PC-3 (cell line): ENCODE data around the gene DCLRE1C. TPM values are rescaled to one million over a fixed set of nuclear protein-coding genes. Genes with fewer than 3 reads are reported as not detected.
"Not testable (repeated sequence)": the region's sequence is repeated elsewhere in the genome, so short reads cannot be mapped to it uniquely, and the experiment has no call there.

Source experiments
- ATAC-seq: fragments of 200-7000 bp; cut with Tn5 transposase; 2 replicates; pipeline ENCODE4 v1.9.1; 2020; ENCODE audit warnings: mild to moderate bottlenecking, moderate library complexity
- BruUV-seq: library from RNA; stranded (reverse); fragments of 400-500 nt; replicated peaks from 2 replicates; lab custom pipeline; 2021; lab: Mats Ljungman, UMichigan
- CTCF ChIA-PET: fragments of 300-600 bp; sonication (Branson Sonifier 250); formaldehyde crosslinking; loops from one replicate; lab custom pipeline; 2022; ENCODE audit warnings: antibody characterized with exemption; lab: Charles Lee
- POLR2A ChIA-PET: fragments of 300-600 bp; sonication (Branson Sonifier 250); formaldehyde crosslinking; loops from one replicate; lab custom pipeline; 2022; ENCODE audit warnings: antibody characterized with exemption; ENCODE audit not compliant: unreplicated experiment; lab: Charles Lee
- DNase-seq: peaks from one replicate; pipeline ENCODE4 v3.0.0-alpha.2; 2015
- H2AFZ ChIP-seq: fragments of 300-600 bp; sonication (generic); 2 replicates; pipeline ENCODE4 v1.6.0; 2016; ENCODE audit warnings: antibody characterized with exemption, low read length
- H3F3A ChIP-seq: fragments of 300-600 bp; sonication (generic); one replicate; pipeline ENCODE4 v1.6.0; 2017; ENCODE audit warnings: antibody characterized with exemption, low read length, control low read depth, mild to moderate bottlenecking; ENCODE audit not compliant: unreplicated experiment
- H3K27ac ChIP-seq: fragments of 300-600 bp; sonication (generic); 2 replicates; pipeline ENCODE4 v1.5.1; 2016; ENCODE audit warnings: mild to moderate bottlenecking, low read length
- H3K27me3 ChIP-seq: fragments of 300-600 bp; sonication (generic); 2 replicates; pipeline ENCODE4 v1.6.1; 2016; ENCODE audit warnings: low read length, mixed read lengths
- H3K36me3 ChIP-seq: fragments of 300-600 bp; sonication (generic); 2 replicates; pipeline ENCODE4 v1.6.1; 2016; ENCODE audit warnings: low read depth, mixed run types, low read length, mixed read lengths
- H3K4me1 ChIP-seq: fragments of 300-600 bp; sonication (generic); 2 replicates; pipeline ENCODE4 v1.5.1; 2016; ENCODE audit warnings: low read length; ENCODE audit not compliant: insufficient read depth
- H3K4me2 ChIP-seq: fragments of 300-600 bp; sonication (generic); 2 replicates; pipeline ENCODE4 v1.6.0; 2016; ENCODE audit warnings: low read length
- H3K4me3 ChIP-seq: fragments of 300-600 bp; sonication (generic); 2 replicates; pipeline ENCODE4 v1.5.1; 2016; ENCODE audit warnings: mild to moderate bottlenecking, low read length, mixed read lengths
- H3K79me2 ChIP-seq: fragments of 300-600 bp; sonication (generic); 2 replicates; pipeline ENCODE4 v1.6.1; 2017; ENCODE audit warnings: low read length, mixed read lengths
- H3K9ac ChIP-seq: fragments of 300-600 bp; sonication (generic); 2 replicates; pipeline ENCODE4 v1.6.0; 2016; ENCODE audit warnings: mild to moderate bottlenecking, low read length
- H3K9me2 ChIP-seq: fragments of 300-600 bp; sonication (generic); replicated peaks from 2 replicates; pipeline ENCODE4 v1.6.1; 2016; ENCODE audit warnings: mixed run types, low read length, mixed read lengths
- H3K9me3 ChIP-seq: fragments of 300-600 bp; sonication (generic); 2 replicates; pipeline ENCODE4 v1.6.1; 2016; ENCODE audit warnings: low read length, mixed read lengths
- H4K20me1 ChIP-seq: fragments of 300-600 bp; sonication (generic); 2 replicates; pipeline ENCODE4 v1.6.1; 2016; ENCODE audit warnings: low read length, mixed read lengths
- CTCF ChIP-seq: fragments of 300-600 bp; sonication (generic); conservative IDR thresholded peaks from 2 replicates; pipeline ENCODE4 v1.5.1; 2017; ENCODE audit warnings: antibody characterized with exemption, low read depth, mild to moderate bottlenecking, low read length
- EZH2 ChIP-seq: fragments of 300-600 bp; sonication (generic); IDR thresholded peaks from one replicate; pipeline ENCODE4 v1.6.1; 2017; ENCODE audit warnings: antibody characterized with exemption, mild to moderate bottlenecking, low read length; ENCODE audit not compliant: unreplicated experiment
- EZH2phosphoT487 ChIP-seq: fragments of 300-600 bp; sonication (generic); IDR thresholded peaks from 2 replicates; pipeline ENCODE4 v1.6.1; 2018; ENCODE audit warnings: mild to moderate bottlenecking, antibody characterized with exemption, low read length, borderline replicate concordance
- intact Hi-C: fragments of 100-400 bp; cut with micrococcal nuclease; formaldehyde crosslinking; loops from 2 replicates; pipeline ENCODE4 v1.9.0; 2023
- total RNA-seq: library from RNA; depleted of rRNA; stranded (reverse); fragments of >200 nt; gene quantifications from 2 replicates; pipeline ENCODE4 v1.2.3, GENCODE V29; 2014

The DCLRE1C gene
- total RNA-seq, 1 experiment from 2014 or later: 9.8 TPM

GRCh38 chr10:14875941-14876340 lies 78.0 kb downstream of the DCLRE1C start:
- DNase-seq (no peak), ATAC-seq (no peak)
- Histone ChIP-seq H3K27me3 (no peaks in the 10 kb centered on the region), H3K36me3 (no peaks in the 10 kb centered on the region; the same call in 1 of the 2 replicates), H3K9ac (no peak overlapping the region), H3K9me3 (no peaks in the 10 kb centered on the region), H3K4me3 (no peak overlapping the region), H3K4me1 (peaks cover 30% of the 10 kb centered on the region), H2AFZ (no peak overlapping the region), H3F3A (no peaks in the 10 kb centered on the region), H3K4me2 (no peak overlapping the region), H3K9me2 (no peaks in the 10 kb centered on the region), H3K27ac (no peak overlapping the region), H4K20me1 (peaks cover 10% of the 10 kb centered on the region; the same call in 1 of the 2 replicates), H3K79me2 (peaks cover 41% of the 10 kb centered on the region)
- CTCF ChIA-PET: no interaction called here
- POLR2A ChIA-PET: no interaction called here
- BruUV-seq: no TSS peak
- TF ChIP-seq EZH2 (no peak), EZH2phosphoT487 (no peak), CTCF (no peak)
- intact Hi-C loops: no loop called here

GRCh38 chr10:14873090-14873760 lies 80.7 kb downstream of the DCLRE1C start:
- Histone ChIP-seq H3K27ac (peak overlapping the region; percentile 9; the same call in 1 of the 2 replicates), H3K36me3 (peaks cover 3% of the 10 kb centered on the region; the same call in 1 of the 2 replicates), H3K27me3 (no peaks in the 10 kb centered on the region), H3F3A (no peaks in the 10 kb centered on the region), H3K9me2 (no peaks in the 10 kb centered on the region), H2AFZ (no peak overlapping the region), H3K4me2 (no peak overlapping the region; the same call in 1 of the 2 replicates), H3K9ac (no peak overlapping the region), H3K4me3 (no peak overlapping the region), H3K4me1 (peaks cover 22% of the 10 kb centered on the region), H3K79me2 (peaks cover 19% of the 10 kb centered on the region), H3K9me3 (no peaks in the 10 kb centered on the region), H4K20me1 (no peaks in the 10 kb centered on the region)
- TF ChIP-seq EZH2phosphoT487 (no peak), CTCF (no peak), EZH2 (no peak)
- no TSS peak for BruUV-seq
- DNase-seq (peak; percentile 47), ATAC-seq (peak; percentile 56)
- intact Hi-C loops: no loop called here
- POLR2A ChIA-PET: interaction anchor here (0.6 kb wide), 1 partner anchor 546 kb away, joined by 3 read pairs; no protein-coding TSS in a partner anchor
- CTCF ChIA-PET: no interaction called here

GRCh38 chr10:14864871-14865270 lies 89.0 kb downstream of the DCLRE1C start:
- H3K4me2 ChIP-seq, H3K9ac ChIP-seq, H3K9me3 ChIP-seq, H2AFZ ChIP-seq, intact Hi-C loops, H3K36me3 ChIP-seq, H3K79me2 ChIP-seq, H3K27ac ChIP-seq, CTCF ChIA-PET, H3K27me3 ChIP-seq, H3F3A ChIP-seq, ATAC-seq, POLR2A ChIA-PET, H3K4me1 ChIP-seq, BruUV-seq, H4K20me1 ChIP-seq, H3K9me2 ChIP-seq, H3K4me3 ChIP-seq, DNase-seq: not testable (repeated sequence)

GRCh38 chr10:14864466-14864865 lies 89.4 kb downstream of the DCLRE1C start:
- TSS peak; percentile 12 for BruUV-seq
- CTCF ChIA-PET: not testable (repeated sequence)

More at GRCh38 chr10:14864466-14864865, 89.4 kb downstream of the DCLRE1C start:
- H3K4me1 ChIP-seq, DNase-seq, ATAC-seq, H3K9me3 ChIP-seq, H3K27ac ChIP-seq, POLR2A ChIA-PET, H3K4me2 ChIP-seq, H3K9ac ChIP-seq, H2AFZ ChIP-seq, H3K36me3 ChIP-seq, H4K20me1 ChIP-seq, H3K79me2 ChIP-seq, H3K4me3 ChIP-seq, intact Hi-C loops, H3K27me3 ChIP-seq, H3K9me2 ChIP-seq, H3F3A ChIP-seq: not testable (repeated sequence)
